Fibroblast of lung (primary cell): ENCODE results near the gene NCF4. TPM values are rescaled to one million over a fixed set of nuclear protein-coding genes. Genes with fewer than 3 reads are reported as not detected.

Experiments used
- DNase-seq, 2 donors: peaks; one replicate each; pipeline versions ENCODE4 v3.0.0 to v3.0.0-alpha.2; 2010; ENCODE audit warnings: low read depth in 2 of 2
- H2AFZ ChIP-seq: 2 replicates; pipeline ENCODE4 v1.5.1; 2012; ENCODE audit warnings: low read length, control low read depth, inconsistent platforms
- H3K27ac ChIP-seq: 2 replicates; pipeline ENCODE4 v1.5.1; 2011; ENCODE audit warnings: low read length, control low read depth; ENCODE audit not compliant: insufficient read depth
- H3K27me3 ChIP-seq: 2 replicates; pipeline ENCODE4 v1.5.1; 2011; ENCODE audit warnings: mild to moderate bottlenecking, low read length; ENCODE audit not compliant: control insufficient read depth, insufficient read depth
- H3K36me3 ChIP-seq: 2 replicates; pipeline ENCODE4 v1.5.1; 2011; ENCODE audit warnings: low read length; ENCODE audit not compliant: control insufficient read depth, insufficient read depth
- H3K4me1 ChIP-seq: 2 replicates; pipeline ENCODE4 v1.5.1; 2011; ENCODE audit warnings: low read length; ENCODE audit not compliant: control insufficient read depth, insufficient read depth; ENCODE audit errors: extremely low read depth
- H3K4me2 ChIP-seq: 2 replicates; pipeline ENCODE4 v1.5.1; 2011; ENCODE audit warnings: low read length, control low read depth; ENCODE audit not compliant: insufficient read depth; ENCODE audit errors: extremely low read depth
- H3K4me3 ChIP-seq, 4 experiments: fragments of 200-600 bp in 1 of 4; sonication (generic) in 1 of 4; replicated peaks in 1 of 4; 2 replicates each; pipeline ENCODE4 v1.5.1; 2011 to 2016; ENCODE audit warnings: low read length in 4 of 4, low read depth in 3 of 4, mild to moderate bottlenecking in 3 of 4, control low read depth in 2 of 4, inconsistent platforms in 1 of 4, mixed read lengths in 1 of 4; ENCODE audit not compliant: insufficient read depth in 1 of 4; ENCODE audit errors: control extremely low read depth in 1 of 4
- H3K79me2 ChIP-seq: 2 replicates; pipeline ENCODE4 v1.5.1; 2012; ENCODE audit warnings: mild to moderate bottlenecking, low read length, inconsistent platforms; ENCODE audit not compliant: control insufficient read depth, insufficient read depth
- H3K9ac ChIP-seq: 2 replicates; pipeline ENCODE4 v1.5.1; 2011; ENCODE audit warnings: mild to moderate bottlenecking, low read length, control low read depth; ENCODE audit not compliant: insufficient read depth
- H3K9me3 ChIP-seq: 2 replicates; pipeline ENCODE4 v1.5.1; 2012; ENCODE audit warnings: low read depth, low read length; ENCODE audit not compliant: control insufficient read depth, insufficient read depth
- H4K20me1 ChIP-seq: 2 replicates; pipeline ENCODE4 v1.5.1; 2011; ENCODE audit warnings: low read length; ENCODE audit not compliant: control insufficient read depth, insufficient read depth; ENCODE audit errors: extremely low read depth
- EZH2 ChIP-seq: IDR thresholded peaks from 2 replicates; pipeline ENCODE4 v1.5.1; 2012; ENCODE audit warnings: low read length, control low read depth, mild to moderate bottlenecking; ENCODE audit errors: missing control alignments
- polyA plus RNA-seq, 2 donors: library from polyadenylated mRNA; depleted of rRNA in 1 of 2; stranded (reverse) in 1 of 2; unstranded in 1 of 2; fragments of >200 nt; gene quantifications; 2 replicates each; pipeline ENCODE4 v1.2.1, GENCODE V29; 2011 to 2012; ENCODE audit warnings: missing spikeins in 1 of 2
- total RNA-seq: library from RNA; depleted of rRNA; stranded (reverse); fragments of >200 nt; gene quantifications from 2 replicates; pipeline ENCODE4 v1.2.1, GENCODE V29; 2014
- TF ChIP-seq, protein P1 (sequence below), 2 donors: IDR thresholded peaks in 1 of 2; conservative IDR thresholded peaks in 1 of 2; 1 replicate in 1 of 2; 2 replicates in 1 of 2; pipeline ENCODE4 v1.5.1; 2011 to 2012; ENCODE audit warnings: low read length in 2 of 2, control low read depth in 1 of 2, inconsistent platforms in 1 of 2, low read depth in 1 of 2, mild to moderate bottlenecking in 1 of 2

Gene NCF4
- total and polyA plus RNA-seq, 2 donors (not counting 1 experiment from before 2014, with no cell fraction given): not detected

DNA sequence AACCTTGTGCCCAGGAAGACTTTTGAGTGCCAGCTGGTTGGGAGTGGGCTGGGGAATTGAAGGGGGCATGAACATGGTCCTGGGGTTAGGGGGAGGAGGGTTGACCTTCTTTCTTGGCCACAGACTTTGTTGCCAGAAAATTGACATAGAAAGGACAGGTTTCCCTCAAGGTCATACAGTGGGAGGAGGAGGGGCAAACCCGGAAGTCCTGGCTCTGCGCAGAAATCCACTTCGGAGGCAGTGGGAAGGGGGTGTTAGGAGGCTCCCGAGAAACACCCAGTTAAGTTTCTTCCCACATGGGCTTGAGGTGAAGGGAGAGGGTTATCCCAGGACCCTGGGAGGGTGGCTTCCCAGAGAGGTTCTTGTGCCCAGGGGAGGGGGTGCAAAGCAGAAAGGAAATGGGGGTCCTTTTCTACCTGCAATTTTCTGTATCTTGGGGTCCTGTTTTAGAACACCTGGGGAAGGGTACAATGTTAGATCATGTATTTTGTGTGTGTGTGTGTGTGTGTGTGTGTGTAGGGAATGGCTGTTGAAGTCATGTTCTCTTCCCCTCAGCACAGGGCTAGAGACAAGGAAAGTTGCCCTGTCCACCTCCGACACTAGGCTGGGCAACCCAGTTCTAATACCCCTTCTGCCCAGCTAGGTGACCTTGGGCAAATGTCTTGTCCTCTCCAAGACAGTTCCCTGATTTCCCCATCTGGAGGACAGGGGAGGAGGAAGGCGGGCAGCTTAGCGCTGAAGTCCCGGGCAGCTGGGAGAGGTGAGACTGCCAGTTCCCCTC lies 45.1 kb upstream of the NCF4 start:
- DNase-seq: no peak
- H3K4me2 ChIP-seq: no peak overlapping the region

DNA sequence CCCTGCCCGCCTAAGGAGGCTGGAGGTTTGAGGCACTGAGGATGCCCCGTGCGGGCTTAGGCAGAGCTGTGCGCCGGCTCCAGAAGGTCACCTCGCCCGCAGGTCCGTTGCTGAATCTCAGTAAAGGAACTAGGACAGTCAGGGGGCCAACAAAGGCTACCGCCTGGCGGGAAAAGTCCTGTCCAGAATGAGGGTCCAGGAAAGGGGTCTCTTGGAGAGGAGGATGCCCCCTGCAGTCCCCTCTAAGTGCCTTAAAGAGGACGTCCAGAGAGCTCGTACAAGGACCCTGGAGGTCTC lies 44.5 kb upstream of the NCF4 start:
- Histone ChIP-seq H2AFZ (no peak overlapping the region), H3K27ac (no peak overlapping the region), H3K9me3 (no peaks in the 10 kb centered on the region), H3K4me3 (no peak overlapping the region), H3K4me2 (no peak overlapping the region), H4K20me1 (no peaks in the 10 kb centered on the region), H3K36me3 (no peaks in the 10 kb centered on the region), H3K9ac (no peak overlapping the region), H3K79me2 (no peaks in the 10 kb centered on the region), H3K27me3 (peaks cover 38% of the 10 kb centered on the region), H3K4me1 (no peaks in the 10 kb centered on the region)
- DNase-seq: no peak
- TF ChIP-seq EZH2: peak; percentile 64
- TF ChIP-seq, protein P1, sequence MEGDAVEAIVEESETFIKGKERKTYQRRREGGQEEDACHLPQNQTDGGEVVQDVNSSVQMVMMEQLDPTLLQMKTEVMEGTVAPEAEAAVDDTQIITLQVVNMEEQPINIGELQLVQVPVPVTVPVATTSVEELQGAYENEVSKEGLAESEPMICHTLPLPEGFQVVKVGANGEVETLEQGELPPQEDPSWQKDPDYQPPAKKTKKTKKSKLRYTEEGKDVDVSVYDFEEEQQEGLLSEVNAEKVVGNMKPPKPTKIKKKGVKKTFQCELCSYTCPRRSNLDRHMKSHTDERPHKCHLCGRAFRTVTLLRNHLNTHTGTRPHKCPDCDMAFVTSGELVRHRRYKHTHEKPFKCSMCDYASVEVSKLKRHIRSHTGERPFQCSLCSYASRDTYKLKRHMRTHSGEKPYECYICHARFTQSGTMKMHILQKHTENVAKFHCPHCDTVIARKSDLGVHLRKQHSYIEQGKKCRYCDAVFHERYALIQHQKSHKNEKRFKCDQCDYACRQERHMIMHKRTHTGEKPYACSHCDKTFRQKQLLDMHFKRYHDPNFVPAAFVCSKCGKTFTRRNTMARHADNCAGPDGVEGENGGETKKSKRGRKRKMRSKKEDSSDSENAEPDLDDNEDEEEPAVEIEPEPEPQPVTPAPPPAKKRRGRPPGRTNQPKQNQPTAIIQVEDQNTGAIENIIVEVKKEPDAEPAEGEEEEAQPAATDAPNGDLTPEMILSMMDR (conservative IDR thresholded peaks at IDR 0.05 in 1 of 2, IDR thresholded peaks at IDR 0.05 in 1 of 2; ENCODE audit: low read depth in 1 of 2, low read length in 2 of 2): no peak

More for the DNA sequence above, 45.1 kb upstream of the NCF4 start:
- Histone ChIP-seq H2AFZ (no peak overlapping the region), H3K4me3 (no peak overlapping the region), H3K79me2 (no peaks in the 10 kb centered on the region), H3K27me3 (peaks cover 38% of the 10 kb centered on the region), H4K20me1 (no peaks in the 10 kb centered on the region), H3K9me3 (no peaks in the 10 kb centered on the region), H3K9ac (no peak overlapping the region), H3K36me3 (no peaks in the 10 kb centered on the region), H3K4me1 (no peaks in the 10 kb centered on the region), H3K27ac (no peak overlapping the region)
- TF ChIP-seq, protein P1 (conservative IDR thresholded peaks at IDR 0.05 in 1 of 2, IDR thresholded peaks at IDR 0.05 in 1 of 2; ENCODE audit: low read depth in 1 of 2, low read length in 2 of 2): no peak
- peak; percentile 64 for TF ChIP-seq EZH2

DNA sequence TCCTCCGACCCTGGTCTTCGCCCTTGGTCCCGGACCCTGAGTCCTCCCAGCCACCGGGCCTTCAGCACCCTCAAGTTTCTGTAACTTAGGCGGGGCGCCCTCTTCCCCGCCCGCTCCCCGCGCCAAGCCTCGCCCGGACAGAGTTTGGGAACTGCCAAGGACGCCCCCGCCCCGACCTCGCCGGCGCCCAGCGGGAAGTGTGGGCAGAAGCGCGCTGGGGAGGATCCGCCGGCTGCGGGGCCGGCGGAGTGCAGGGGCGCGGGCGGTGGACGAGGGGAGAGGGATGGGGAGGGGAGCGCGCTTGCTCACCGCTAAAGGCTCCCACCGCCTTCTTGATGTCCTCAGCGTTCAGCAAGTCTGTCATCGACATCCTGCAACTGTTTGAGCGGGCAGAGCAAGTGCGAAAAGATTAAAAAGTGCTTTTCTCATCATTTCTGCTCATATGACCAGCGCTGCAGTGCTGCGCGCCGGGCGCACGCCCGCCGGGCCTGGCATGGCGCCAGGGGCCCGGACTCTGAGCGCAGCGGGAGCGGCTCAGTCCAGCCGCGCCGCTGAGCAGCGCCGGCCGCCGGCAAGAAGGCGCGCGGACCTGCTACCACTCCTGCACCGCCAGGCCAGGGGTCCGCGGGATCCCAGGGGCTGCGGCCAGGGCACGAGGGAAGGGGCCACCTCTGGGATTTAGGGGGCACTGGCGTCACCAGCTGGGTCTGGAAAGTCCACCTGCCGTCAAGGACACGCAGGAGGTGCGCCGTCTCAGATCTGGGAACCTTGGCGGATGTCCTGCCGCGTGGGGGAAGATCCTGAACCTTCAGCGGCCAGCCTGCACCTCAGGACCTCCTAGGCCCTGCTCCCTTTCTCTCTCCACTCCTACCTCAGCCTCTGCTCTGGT lies 43.9 kb upstream of the NCF4 start, which contains the start of gene PVALB:
Gene PVALB, minus strand, starts transcription at position 400 of the 889 bp plus-strand sequence. Its CDS starts 30 bp downstream, at position 370.
- Histone ChIP-seq H3K9me3 (no peaks in the 10 kb centered on the region), H2AFZ (no peak within 1 kb of the TSS), H3K27ac (no peak within 1 kb of the TSS), H3K4me1 (no peaks in the 10 kb centered on the region), H3K4me3 (no peak within 1 kb of the TSS), H3K79me2 (no peaks in the 10 kb centered on the region), H3K36me3 (no peaks in the 10 kb centered on the region), H3K9ac (no peak within 1 kb of the TSS), H4K20me1 (no peaks in the 10 kb centered on the region), H3K27me3 (peaks cover 38% of the 10 kb centered on the region), H3K4me2 (no peak within 1 kb of the TSS)
- TF ChIP-seq, protein P1 (conservative IDR thresholded peaks at IDR 0.05 in 1 of 2, IDR thresholded peaks at IDR 0.05 in 1 of 2; ENCODE audit: low read depth in 1 of 2, low read length in 2 of 2): no peak
- peak; percentile 82 for TF ChIP-seq EZH2
- peak; percentile 22 to 29 for DNase-seq
